Myocyte (in vitro differentiated cells): Measurements from ENCODE around the gene COL4A2. TPM values are rescaled to one million over a fixed set of nuclear protein-coding genes. Genes with fewer than 3 reads are reported as not detected.
"Not testable (repeated sequence)": the region's sequence is repeated elsewhere in the genome, so short reads cannot be mapped to it uniquely, and the experiment has no call there.

Source experiments
- DNase-seq: peaks from one replicate; pipeline ENCODE4 v3.0.0-alpha.2; 2012; ENCODE audit warnings: low read depth
- total RNA-seq: library from RNA; depleted of rRNA; stranded (reverse); fragments of >200 nt; gene quantifications from 2 replicates; pipeline ENCODE4 v1.2.3, GENCODE V29; 2014

COL4A2 gene
- total RNA-seq, 1 donor from 2014 or later = 71.7 TPM

DNA sequence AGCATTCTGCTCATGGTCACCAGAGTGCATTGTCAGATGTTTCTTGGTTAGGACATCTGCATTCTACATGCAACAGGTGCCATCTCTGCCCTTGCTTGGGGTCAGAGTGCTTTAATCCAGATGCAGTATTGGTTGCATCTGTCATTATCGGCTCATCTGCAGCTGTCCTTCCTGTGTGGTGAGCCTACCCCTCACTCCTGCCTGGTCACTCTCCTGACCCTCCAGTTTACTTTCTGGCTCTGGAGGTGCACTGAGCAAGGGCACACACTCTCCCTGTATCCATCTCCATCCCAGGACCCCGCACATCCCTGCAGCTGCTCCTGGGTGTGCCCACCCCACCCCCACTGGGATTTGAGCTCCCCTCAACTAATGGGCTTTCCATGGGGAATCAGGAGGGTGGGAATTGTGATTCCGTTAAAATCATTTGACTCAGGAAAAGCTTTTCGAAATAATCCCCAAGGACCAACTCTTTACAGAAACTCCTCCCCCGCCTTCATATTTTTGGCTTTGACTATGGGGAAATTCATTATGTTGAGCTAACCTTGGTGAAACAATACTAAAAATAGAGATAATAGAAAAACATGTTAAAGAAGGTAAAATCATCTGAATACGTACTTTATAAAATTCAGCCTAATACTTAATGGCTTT is 70.2 kb downstream of the COL4A2 start:
- peak; percentile 64 for DNase-seq

DNA sequence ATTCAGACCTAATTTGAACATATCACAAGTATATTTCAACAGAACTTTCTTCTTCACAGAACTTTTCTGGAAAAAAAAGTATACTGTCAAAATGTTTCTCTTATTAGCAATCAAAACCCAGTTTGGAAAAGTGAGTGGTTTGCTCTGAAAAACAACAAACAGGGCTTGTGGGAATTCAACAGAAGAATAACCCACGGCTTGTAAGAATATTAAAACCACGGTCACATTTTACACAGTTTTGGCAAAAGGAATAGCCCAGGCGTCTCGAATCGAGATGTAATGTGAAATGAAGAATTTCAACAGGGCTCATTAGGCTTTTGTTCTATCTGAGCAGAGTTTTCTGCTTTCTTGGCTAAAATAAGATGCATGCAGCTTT is 70.7 kb downstream of the COL4A2 start:
- no peak for DNase-seq

DNA sequence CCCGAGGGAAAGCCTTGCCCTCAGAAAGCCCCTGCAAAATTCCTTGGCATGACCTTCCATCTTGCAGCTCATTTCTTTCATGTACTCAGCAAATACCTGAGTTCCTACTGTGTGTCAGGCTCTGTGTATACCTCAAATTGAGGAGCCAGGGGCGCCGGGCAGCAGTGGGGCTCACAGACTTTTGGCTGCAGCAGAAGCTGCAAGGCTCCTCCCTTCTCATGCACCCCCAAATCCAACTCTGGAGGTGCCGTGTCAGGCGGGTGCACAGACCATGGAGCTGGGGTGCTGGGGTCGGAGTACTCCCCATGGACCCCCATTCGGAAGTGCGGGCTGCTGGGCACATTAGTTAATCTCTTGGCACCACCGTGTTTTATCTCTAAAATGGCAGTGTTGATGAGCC is 72.3 kb downstream of the COL4A2 start:
- DNase-seq = no peak

DNA sequence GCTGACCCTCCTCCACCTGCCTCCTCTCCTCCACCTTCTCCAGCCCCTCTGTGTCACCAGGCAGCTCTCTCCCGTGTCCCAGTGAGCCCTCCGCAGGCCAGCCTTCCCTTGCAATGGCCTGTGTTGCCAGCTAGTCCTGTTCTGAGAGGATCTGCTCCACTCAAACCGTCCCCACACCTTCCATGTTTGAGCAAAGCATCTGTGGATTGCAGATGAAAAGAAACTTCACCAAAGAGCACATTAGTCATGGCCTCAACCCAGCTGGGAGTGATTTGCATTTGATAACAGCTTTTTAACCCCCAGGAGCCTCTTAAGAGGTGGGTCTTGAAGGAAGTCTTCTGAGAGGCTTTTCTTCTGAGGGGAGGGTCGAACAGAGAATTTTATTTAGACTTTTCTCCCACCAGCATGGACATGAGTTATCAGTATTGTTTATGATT is 72.8 kb downstream of the COL4A2 start:
- DNase-seq = no peak

DNA sequence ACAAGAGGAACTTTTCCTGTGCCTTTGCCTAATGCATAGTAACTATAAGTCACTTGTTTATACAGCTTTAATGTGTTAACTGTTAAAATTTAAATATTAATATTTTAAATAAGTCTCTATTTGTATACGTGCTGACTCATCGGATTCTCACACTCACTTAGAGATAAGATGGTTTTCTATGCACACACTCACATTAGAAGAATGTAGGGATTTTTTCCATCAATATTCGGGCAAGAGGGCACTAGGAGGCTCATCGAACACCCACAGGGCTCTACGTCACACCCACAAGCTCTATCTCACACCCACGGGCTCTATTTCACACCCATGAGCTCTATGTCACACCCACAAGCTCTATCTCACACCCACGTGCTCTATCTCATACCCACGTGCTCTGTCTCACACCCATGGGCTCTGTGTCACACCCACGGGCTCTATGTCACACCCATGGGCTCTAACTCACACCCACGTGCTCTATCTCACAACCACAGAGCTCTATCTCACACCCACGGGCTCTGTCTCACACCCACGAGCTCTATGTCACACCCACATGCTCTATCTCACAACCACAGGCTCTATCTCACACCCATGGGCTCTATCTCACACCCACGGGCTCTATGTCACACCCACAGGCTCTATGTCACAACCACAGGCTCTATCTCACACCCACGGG is 73.4 kb downstream of the COL4A2 start:
- no peak for DNase-seq

DNA sequence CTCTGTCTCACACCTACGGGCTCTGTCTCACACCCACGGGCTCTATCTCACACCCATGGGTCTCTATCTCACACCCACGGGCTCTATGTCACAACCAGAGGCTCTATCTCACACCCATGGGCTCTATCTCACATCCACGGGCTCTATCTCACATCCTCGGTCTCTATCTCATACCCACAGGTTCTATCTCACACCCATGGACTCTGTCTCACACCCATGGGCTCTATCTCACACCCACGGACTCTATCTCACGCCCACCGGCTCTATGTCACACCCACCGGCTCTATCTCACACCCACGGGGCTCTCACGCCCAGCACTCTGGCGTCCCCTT is 73.9 kb downstream of the COL4A2 start:
- DNase-seq = no peak

DNA sequence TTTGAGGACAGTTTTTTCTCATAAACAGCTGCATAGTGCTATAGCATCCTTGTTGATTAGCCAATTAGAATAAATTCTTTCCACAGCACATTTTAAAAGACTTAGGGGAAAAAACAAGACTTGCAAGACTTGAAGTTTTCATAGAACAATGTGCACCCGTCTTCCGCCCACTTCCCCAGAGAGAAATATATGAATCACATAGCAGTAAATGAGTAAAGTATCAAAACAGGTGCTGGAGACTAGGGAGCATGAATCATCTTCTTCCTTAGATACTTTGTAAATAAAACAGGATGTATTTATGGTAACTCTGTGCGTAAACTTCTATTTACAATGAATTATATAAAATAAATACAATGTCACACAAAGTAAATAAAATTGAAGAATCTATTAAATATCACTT is 75.1 kb downstream of the COL4A2 start:
- peak; percentile 75 for DNase-seq

DNA sequence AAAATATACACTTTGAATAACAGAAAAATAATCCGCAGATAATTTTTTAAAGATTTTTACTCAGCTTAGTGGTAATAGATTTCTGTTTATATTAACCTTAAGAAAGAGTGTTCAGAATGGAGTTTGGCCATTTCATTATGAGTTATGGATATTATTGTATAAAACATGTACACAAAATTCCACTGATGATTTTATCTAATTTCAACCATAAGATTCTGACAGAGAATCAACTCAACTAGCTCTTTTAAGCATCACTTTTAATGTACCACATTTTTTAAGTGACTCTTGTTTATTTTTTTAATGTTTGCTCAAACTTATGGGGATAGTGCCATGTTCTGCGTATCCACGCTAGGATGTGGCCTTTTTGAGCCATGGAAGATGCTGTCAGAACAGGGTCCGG is 75.7 kb downstream of the COL4A2 start:
- no peak for DNase-seq

DNA sequence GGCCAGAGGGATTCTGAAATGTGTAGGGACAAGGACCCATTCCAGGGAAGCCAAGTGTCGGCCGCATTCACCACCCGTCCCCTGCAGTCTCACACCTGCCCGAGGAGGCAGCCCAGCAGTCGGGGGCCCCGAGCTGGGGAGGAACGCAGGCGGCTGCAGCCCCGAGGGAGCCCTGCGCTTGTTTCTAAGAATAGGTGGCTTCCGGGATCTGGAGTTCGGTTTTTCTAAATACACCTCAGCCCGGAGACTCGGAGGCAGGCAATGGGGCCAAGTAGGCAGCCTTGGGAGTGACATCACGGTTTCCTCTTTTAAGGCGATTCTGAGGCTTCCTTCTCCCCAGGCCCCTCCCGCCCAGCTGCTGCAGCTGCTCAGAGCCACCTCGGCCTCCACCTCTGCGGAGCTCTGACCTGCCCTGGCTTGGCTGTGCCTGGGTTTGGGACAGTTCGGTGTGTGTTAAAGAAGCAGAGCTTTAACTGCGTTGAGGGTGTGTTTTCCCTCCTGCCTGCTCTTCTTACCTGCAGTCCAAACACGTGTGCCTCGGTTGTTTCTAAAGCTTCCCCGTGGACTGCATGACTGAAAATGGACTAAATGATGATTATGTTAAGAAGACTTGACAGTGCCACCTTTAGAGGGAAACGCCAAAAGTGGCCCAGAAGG is 80.5 kb downstream of the COL4A2 start:
- peak; percentile 79 for DNase-seq

DNA sequence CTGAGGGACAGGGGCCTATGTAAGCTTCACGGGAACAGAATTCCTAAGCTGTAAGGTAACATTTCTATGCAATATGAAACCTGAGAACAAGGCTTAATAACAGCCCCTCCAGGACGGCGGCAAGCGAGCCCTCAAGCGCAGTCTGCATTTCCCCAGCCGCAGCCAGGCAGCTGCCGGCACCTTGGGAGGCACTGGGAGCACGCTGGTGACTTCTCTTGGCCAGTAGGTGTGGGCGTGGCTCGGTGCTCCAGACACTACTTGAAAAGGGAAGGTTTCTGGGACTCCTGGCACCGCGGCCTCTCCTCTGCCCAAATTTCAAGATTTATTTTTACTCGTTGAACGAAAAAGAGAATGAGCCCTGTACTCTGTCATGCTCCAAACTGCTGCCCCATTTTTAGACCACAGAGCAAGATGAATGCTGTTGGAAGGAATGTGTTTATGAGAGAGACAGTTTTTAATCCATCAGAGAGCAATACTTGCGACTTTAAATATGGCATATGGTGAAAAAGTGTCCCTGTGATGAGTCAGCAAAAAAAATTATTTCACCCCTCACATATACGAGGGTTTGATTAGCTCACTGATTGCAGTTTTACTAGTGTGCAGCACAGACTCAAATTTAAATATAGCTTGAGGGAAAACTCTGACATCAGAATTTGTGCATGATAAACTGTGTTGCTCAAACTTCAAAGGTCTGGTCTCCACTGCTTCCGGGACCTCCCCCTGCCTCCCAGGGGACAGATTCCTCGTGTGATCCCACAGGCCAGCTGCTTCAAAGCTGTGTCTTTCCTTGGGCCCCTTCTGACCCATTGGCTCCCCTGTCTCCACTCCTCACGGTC is 81.2 kb downstream of the COL4A2 start:
- peak; percentile 91 for DNase-seq

DNA sequence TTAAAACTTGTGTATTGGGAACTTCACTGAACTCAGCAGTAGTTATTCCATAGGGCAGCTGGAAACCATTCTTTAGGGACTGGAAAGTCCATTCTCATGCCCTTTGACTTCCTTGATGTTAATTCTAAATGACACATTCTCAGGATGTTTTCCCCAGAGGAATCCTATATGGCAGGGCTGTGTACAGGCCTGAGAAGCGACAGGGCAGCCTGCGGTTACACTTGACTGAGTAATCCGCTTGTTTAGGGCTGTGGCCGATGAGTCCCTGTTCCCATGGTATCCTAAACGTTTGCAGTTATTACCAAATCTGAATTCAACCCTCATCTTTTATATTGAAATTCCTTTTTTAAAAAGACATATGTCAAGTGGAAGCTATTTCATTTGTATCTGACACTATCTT is 83.5 kb downstream of the COL4A2 start:
- no peak for DNase-seq

DNA sequence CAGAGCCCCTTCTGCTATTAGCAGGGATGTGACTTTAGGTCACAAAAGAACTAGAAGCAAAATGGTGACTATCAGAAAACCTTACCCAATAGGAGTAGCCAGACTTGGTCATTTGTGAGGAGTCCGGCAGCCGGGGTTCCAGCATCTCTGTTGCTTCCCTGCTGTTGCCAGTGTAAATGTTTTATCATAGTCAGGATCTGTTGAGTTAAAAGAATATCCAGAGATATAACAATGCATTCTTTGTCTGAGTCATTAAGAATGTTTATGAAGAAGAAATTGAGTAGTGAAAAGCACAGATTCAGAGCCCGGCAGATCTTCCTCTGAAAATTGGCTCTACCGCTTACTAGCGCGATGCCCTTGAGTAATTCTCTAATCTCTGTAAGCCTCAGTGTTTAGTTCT is 84.2 kb downstream of the COL4A2 start:
- DNase-seq = no peak

DNA sequence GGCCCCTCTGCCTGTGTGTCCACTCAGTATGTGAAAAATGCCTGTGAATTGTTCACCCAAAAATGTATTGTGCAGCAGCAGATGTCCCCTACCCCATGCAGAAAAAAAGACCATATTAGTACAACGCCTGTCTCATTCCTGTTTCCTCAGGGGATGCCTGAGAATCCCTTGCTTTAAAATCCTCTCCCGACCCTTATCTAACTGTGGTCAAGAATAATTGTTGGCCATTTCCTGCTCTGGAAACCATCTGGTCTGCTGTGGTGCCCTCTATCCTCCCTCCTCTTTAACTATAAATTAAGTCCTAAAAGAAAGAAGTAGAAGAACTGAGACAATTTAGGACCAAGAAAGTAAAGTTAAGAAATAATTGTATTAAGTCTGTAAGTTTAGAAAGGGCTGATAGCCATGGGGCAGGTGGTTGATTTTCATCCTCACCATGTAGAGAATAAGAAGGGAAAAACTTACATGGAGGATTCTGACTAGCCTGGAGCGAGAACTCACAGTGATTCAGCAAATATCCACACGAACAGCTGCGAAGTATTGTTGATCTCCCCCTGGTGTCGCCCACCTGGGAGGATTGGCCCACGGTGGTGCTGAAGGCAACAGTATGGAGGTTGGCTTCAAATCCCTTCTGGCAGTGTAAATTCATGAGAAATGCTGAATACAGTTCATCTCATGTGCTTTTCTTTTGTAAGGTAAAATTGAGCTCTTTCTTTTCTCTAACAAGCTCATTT is 85.6 kb downstream of the COL4A2 start:
- DNase-seq = peak; percentile 65

DNA sequence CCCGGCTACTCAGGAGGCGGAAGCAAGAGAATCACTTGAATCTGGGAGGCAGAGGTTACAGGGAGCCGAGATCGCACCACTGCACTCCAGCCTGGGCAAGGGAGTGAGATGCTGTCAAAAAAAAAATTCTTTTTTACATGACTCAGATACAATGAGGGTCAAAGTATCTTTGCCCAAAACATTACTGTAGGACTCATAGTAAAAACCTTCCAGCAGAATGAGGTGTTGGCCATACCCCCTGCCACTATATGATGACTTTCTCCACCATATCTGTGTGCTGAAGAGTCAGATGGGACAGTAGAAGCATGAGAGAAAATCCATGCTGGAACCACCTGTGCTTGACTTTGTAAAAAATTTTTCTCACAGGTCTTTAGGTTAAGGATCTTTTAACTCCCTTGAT is 86.7 kb downstream of the COL4A2 start:
- DNase-seq = no peak

DNA sequence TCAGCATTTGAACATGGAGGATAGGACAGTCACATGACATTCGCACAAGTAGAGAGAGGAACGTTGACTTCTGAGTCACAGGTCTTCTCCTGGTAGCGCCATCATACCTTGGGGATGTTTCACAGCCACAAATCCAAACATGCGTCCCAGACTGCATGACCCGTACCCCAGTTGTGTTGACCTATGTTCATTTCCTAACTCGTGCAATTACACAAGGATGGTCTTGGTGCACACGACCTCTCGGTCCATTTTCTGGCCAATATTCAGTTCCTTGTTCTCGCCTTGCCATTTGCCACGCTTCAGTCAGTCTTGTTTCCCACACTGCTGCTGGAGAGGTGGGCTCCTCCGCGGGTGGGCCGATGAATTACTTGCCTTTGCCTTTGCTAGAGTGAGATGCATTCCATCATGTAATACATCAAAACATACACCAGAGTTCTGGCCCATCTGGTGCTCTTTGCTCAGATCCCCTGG is 87.3 kb downstream of the COL4A2 start:
- DNase-seq = no peak

DNA sequence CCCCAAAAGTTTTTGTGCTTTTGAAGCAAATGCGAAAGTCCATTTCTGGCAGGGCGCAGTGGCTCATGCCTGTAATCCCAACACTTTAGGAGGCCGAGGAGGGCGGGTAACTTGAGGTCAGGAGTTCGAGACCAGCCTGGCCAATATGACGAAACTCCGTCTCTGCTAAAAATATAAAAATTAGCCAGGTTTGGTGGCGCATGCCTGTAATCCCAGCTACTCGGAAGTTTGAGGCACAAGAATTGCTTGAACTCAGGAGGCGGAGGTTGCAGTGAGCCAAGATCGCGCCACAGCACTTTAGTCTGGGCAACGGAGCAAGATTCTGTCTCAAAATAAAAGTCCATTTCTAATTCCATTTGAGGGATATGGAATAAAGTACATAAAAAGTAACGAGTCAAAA is 88.5 kb downstream of the COL4A2 start:
- DNase-seq = not testable (repeated sequence)

DNA sequence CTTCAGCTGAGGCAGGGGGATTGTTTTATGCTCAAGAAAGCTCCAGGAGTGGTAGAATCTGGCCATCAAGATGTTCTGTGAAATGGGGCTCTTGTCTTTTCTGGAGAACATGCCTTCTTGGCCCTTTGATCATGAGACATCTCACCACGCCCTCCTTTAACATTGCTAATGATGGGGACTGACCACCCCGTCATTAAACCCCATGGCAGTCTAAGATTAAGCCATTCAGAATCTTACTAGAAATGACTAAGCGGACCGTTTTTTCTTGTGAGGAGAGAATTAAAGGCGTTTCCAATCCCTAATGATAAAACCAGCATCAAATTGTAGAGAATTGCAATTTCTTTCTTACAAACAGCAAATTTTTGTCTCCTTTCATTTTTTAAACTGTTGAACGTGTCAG is 89.4 kb downstream of the COL4A2 start:
- no peak for DNase-seq

DNA sequence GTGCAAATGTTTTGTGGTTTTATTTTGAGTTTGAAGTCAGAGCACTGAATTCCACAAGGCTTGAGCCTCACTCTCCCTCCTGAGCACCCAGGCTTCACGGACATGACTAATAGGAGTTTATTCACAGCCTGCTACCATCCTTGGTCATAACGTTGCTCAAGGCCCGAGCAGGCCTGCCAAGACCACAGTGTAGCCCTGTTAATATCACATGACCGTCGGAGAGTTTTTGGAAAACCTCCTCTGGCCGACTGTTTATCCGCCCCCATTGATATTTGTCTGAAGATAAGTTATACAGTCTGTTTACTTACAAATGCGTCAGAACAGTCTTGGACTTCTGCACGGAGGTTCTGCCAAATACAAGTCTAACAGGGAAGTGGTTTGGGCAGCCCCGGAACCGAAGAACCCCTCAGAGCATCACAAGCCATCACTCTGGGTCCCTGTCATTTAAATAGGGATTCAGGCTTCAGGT is 89.9 kb downstream of the COL4A2 start:
- peak; percentile 97 for DNase-seq

DNA sequence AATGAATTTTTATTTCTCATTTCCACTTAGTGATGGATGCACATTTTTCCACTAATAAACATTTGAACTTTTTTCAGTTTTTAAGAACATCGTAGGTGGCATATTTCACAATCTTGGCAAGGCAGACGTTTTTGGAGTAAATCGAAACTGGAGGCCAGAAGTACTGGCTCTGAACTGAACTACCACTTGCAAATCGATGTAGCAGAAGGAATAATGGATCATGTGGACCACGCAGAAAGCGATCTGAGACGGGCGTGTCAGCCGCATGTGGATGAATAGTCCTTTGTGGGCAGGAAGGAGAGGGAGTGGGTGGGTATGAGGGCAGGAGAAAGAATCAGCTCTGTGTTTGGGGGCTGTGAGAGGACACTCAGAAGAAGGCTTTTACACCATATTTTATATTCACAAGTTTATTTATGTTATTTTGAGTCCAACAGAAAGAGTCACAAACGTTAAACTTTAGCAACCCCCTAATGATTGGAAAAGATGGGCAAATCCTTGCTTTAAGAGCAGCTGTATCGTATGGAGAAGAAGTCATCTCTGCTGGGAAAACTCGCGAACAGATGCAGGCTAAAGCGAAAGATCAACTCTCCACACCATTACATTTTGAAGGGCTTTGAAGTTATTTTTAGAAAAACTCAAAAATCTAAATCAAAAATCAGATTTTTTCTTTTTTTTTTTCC is 90.5 kb downstream of the COL4A2 start:
- DNase-seq = peak; percentile 79
